GM18858 (cell line): ENCODE data around the gene DZIP3.
"Not testable (repeated sequence)": the region's sequence is repeated elsewhere in the genome, so short reads cannot be mapped to it uniquely, and the experiment has no call there.

Experiments used
- ATAC-seq: cut with Tn5 transposase; IDR thresholded peaks from one replicate; pipeline ENCODE4 v1.9.1; 2021; ENCODE audit not compliant: unreplicated experiment

DZIP3 gene

DNA sequence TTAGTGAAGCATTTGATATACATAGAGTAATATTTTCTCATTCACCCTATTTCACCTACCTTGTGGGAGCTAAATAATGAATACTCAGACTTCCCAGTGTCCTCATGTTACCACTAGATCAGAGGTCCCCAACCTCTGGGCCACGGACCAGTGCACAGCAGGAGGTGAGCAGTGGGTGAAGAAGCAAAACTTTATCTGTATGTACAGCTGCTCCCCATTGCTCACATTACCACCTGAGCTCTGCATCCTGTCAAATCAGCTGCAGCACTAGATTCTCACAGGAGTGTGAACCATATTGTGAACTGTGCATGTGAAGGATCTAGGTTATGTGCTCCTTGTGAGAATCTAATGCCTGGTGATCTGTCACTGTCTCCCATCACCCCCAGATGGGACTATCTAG, 88.3 kb downstream of the DZIP3 start:
- no peak for ATAC-seq

DNA sequence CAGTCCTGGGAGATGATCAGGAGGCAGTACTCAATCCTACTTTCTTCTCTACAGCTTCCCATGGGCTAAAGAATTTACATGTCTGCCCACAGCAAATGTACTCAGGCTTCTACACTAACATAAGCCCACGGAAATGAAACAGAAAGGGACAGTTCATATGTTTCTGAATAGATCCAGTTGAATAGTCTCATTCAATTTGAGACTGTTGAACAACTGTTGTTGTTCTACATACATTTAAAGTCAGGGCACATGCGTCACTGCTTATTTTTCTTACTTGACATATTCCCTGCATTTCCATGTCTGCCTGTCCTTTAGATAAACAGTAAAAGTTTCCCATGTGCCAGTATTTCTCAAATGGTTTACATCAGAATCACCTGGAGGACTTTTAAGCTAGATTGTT, 102.8 kb downstream of the DZIP3 start:
- not testable (repeated sequence) for ATAC-seq

DNA sequence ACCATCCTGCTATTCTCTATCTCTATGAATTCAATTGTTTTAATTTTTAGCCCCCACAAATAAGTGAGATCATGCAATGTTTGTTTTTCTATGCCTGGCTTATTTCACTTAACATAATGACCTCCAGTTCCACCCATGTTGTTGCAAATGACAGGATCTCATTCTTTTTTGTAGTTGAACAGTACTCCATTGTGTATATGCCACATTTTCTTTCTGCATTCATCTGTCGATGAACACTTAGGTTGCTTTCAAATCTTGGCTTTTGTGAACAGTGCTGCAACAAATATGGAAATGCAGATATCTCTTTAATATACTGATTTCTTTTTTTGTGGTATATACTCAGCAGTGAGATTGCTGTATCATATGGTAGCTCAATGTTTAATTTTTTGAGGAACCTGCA, 108.9 kb downstream of the DZIP3 start:
- no peak for ATAC-seq

DNA sequence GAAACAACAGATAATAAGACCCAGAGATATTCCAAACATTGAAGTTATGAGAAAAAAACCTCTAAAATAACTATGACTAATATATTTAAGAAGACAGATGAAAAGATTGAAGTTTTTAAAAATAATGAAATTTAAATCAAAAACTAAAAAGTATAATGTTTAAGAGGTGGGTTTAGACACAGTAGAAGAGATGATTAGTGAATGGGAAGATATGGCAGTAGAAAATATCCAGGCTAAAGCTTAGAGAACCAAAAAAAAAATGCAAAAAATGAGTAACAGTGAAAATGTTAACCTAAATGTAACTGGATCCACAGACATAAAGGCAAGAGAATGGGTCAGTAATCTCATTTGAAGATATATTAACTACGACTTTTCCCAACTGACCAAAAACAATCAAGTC, 115.5 kb downstream of the DZIP3 start:
- no peak for ATAC-seq

DNA sequence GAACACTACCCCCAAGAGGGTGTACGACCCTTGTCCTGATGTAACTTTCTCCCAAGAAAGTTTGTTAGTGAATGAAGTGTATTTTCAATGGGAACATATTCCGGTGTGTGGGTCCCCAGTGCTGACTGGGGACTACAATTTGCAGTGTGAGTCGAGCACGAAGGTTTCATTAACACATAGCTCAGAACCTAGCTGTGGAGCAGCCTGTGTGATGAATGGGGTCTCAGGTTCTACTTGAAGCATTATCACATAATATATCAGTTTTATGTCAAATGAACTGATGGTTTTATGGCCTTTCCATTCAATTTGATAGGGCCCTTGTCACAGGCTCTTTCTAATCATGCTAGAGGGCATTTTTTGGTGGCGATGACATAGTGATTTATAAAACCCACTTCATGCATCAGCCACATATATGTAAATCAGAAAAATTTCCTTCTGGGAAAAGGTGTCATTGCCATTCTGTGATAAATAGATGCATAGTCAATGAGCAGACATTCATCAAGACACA, 123.5 kb downstream of the DZIP3 start:
- no peak for ATAC-seq

DNA sequence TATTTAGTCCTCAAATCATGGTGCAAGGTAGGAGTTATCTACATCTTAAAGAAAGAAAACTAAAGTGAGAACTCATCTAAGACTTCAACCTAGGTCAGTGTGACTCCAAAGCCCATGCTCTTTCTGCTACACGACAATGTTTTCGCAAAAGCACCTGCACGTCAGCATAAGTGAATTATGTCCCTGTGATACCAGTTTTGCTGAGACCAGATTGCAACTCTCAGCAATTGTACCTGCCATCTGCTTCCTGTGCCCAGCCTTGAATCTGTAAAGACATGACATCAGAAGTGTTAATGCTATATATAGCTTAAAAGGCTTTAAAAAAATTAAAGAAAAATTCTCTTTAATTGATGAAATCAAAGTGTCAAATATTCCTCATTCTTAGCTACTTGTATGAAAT, 124.3 kb downstream of the DZIP3 start:
- ATAC-seq: no peak

DNA sequence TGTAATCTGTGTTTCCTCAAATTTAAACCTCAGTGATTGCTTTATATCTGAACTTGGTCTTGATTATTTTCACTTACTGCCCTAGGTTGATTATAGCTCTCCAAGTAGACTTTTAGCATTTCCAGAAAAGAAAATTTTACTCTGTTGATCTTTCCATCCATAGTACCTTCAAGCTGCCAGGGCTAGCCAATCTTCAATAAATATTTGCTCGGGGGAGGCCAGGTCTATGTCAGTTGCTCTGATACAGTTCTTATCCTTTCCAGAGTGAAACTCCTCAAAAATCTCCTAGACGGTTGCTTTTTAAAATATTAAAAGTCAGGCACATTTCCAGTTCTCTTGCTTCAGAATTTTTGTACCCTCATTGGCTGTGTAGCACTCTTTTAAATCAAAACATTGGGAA, 128.9 kb downstream of the DZIP3 start:
- no peak for ATAC-seq

DNA sequence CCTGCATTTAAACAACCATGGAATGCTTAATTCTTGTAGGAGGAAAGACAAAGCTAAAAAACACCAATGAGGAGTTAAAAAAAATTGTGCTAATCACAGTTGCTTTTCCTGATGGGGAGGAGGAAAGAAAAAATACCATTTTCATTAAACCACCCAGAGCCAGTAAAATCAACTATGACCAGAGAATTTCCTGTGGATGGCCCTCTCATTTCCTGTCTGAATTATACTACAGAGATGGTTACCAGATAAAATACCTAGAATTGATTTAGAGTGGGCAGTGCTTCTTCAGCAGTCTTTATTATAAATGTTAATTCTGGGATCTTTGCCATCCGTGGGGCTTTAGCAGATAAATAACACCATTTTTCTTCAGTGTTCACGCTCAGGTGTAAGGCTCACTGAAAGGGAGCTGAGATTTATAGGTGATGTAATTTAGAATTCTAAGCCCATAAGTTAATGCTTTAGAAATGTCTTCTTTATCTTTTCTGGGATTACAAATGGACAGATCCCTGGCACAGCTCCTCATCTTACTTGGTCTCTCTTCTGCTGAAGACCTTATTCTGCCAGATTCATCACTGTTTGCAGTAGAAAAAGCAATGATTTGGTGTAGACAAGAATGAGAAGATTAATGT, 129.8 kb downstream of the DZIP3 start:
- no peak for ATAC-seq

DNA sequence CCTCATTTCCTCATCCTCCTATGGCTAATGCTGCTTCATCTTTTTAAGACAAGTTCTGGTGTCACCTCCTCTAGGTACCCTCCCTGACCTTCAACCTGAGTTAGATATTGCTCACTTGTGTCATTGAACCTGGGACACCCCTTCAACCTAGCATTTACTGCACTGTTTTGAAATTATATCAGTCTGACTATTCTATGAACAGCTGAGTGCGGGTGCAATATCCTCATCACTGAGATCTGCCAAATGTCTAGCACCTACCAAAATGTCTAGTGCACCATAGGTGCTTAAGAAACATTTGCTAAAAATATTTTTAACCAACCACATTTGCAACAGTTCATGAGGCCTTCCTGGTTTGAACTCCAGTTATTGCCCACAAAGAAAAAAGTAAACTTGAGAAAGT, 133.2 kb downstream of the DZIP3 start:
- no peak for ATAC-seq

DNA sequence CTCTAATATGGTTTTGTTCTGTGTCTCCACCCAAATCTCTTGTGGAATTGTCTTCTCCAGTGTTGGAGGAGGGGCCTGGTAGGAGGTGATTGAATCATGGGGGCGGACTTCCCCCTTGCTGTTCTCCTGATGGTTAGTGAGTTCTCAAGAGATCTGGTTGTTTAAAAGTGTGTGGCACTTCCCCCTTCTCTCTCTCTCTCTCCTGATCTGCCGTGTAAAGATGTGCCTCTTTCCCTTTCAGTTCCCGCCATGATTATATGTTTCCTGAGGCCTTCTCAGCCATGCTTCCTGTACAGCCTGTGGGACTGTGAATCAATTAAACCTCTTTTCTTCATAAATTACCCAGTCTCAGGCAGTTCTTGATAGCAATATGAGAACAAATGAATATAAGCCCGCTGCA, 134.6 kb downstream of the DZIP3 start:
- no peak for ATAC-seq

DNA sequence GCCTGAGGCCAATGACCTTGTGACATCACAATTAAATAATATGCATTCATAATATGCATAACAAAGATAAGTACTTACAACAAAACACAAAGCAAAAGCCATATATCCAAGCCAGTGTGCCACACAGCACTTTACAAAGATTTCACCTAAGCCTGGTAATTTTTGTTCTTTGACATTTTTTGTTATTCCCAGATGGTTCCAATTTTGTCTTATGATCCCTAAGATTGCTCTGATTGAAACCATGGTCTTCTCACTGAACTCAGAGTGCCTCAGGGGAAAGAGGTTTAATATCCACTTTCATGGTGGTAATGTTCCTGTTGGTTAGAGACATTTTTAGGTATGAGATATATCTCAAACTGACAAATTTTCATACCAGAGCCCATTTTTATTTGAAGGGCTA, 138.6 kb downstream of the DZIP3 start:
- no peak for ATAC-seq

DNA sequence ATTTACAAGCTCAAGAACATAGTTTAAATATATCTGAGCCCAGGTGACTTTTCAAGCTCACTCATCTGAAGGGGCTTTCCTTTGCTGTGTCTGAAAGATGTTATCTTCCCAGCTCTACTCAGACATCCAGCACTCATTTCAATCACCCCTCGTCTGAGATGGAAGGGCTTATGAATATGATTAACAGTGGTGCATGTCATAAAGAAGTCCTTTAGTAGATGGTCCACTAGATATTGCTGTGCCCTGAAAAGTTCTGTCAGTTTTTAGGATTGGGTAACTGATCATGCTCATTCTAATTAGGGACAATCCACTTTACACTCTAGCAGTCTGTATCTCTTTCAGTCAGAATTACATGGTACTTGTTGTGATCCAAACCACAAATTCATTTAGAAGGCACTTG, 139.4 kb downstream of the DZIP3 start:
- no peak for ATAC-seq

DNA sequence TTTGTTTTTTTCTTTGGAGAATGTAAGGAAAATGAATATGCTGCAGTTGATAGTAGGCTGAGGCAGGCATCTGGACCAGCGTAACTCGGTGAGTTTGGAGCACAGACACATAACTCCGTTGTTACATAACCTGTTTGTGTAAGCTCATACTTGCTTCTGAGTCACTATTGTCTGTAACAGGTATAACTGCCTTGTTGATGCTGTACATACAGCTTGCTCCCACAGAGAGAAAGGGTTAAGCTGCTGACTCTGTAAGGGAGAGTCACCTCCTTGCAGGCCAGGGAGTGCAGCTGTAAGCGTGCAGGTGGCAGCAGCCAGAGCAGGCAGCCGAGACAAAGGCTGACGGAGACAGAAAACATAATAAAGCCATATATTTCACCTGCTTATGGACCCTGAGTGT, 147.3 kb downstream of the DZIP3 start:
- ATAC-seq: no peak

DNA sequence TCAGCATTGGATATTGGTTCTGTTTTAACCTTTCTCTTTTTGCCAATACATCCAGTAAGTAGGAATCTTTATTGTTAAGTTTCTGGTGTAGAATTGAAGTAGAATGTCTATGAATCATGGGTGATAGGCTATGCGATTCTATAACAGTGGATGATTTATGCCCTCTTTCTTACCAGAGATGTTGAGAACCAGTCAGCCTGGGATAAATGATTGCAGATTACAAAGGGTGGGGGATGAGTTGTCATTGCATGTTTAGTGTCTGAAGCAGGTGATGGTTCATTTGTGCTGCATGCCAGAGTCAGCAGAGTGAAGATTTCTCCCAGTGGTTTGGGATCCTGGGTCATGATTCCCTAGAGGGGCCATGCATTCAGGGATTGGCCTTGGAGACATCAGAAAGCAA, 153.4 kb downstream of the DZIP3 start:
- no peak for ATAC-seq
